Left forelimb (tissue), 1 donor: ENCODE results near the gene SLC22A2.
"Not testable (repeated sequence)": the region's sequence is repeated elsewhere in the genome, so short reads cannot be mapped to it uniquely, and the experiment has no call there.

Experiments
- DNase-seq: peaks from one replicate; pipeline ENCODE4 v3.0.0-alpha.2; 2018; ENCODE audit warnings: low spot score

SLC22A2 gene

DNA sequence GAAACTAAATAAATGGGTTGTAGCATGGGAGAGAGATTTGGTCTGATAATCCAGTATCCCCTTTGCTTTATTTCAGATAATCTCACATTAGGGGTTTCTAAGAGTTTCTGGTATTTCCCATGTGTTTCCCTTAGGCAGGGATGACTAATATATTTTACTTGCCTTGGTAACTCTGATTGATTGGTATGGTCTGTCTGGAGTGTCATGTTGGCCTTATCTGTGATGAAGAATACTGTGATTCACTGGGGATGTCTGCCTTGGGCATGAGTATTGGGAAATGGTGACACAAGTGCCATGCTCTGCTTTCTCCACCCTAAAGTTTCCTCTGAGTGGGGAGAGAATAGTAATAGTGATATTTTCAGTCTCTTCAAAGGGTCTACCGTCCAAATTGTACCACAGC, 10.1 kb downstream of the SLC22A2 start:
- DNase-seq = no peak

DNA sequence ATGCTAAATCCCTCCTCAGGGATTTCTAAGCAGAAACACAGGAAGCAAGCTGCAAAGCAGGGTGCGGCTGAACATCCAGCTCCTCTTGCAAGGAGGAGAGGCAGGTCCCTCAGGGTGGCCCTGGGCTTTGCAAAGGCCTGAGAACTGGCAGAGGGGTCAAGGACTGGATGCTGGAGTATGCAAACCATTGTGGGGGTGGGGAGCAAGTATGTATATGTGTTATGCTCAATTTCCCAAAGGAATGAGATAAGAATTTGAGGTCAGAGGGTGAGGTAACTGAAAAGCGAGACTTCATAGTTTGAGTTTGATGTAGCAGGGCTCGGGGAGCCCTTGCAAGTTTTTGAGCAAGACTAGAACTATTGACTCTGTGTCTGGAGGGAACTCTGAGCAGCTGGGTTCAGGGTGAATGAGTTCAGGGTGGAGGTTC, 11.2 kb downstream of the SLC22A2 start:
- no peak for DNase-seq

DNA sequence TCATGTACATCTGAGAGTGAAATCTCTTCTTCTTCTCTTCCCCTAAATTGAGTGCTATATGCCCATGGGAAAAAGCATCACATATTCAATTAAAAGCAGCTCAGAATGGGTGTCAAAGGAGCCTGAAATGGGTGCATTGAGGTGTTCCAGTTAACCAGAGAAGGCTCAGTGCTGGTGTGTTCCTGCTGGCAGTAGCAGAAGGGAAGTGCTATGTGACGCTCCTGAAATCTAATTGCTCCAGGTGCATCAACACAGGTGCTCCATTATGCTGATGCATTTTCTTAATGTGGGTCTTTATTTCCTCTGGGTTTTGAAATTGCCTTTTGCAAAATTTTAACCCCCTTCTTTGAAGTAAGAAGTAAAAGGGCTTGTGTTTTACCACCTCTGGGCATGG, 17.9 kb downstream of the SLC22A2 start:
- DNase-seq = no peak

DNA sequence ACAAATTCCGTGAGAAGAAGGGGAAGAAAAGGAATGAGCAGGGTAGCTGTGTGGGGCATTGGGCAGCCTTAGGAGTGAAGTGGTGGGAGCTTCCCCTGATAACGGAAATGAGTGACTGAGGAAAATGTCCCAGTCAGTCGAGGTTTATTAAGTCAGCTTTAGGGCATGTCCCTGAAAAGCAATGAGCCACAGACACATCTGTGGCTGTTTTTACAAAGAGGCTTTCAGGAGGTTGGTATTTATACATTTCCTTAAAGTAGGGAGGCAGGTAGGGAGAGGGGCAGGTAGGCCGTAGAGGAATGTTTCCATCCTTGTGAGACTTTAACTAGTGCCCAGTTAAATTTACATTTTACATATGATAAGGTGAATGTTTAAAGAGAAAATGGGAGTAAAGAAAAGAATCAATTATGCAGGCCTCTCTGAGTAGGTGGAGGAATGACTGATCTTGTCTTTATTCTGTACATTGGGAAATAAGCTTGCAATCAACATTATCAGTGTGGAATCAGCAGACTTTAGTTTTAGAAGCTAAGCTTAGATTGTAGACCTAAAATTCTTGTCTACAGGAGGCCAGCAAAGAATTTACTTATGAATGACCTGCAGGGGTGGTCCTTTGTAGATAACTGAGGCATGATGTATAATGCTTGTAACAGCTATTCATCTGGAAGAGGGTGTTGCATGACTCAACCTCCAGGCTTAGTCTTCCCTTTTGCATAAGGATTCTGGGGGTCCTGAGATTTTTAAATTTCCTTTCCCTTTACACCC, 18.5 kb downstream of the SLC22A2 start:
- DNase-seq = no peak

DNA sequence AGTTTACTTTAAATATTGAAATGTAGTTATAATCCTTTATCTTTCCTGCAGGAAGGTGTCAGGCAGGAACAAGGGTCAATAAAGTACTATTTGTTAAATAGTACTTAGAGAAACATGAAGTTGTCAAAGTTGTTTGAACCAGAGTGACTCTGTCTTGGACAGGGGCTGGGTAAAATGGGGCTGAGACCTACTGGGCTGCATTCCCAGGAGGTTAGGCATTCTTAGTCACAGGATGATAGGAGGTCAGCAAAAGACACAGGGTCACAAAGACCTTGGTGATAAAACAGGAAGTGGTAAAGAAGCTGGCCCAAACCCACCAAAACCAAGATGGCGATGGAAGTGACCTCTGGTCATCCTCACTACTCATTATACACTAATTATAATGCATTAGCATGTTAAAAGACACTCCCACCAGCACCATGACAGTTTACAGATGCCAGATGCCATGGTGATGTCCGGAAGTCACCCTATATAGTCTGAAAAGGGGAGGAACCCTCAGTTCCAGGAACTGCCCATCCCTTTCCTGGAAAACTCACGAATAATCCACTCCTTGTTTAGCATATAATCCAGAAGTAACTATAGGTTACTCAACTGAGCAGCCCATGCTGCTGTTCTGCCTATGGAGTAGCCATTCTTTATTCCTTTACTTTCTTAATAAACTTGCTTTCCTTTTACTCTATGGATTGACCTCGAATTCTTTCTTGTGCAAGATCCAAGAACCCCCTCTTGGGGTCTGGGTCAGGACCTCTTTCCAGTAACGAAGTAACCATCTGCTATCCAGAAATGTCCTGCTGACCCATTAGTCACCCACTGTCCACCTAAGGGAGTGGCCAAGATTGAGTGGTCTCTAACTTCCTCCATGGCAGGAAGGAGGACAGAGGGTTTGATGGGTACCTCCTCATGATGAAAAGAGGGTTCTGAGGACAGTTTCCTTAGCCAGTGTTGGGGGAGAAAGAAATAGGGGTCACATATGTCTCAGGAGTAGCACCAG, 19.6 kb downstream of the SLC22A2 start:
- no peak for DNase-seq

DNA sequence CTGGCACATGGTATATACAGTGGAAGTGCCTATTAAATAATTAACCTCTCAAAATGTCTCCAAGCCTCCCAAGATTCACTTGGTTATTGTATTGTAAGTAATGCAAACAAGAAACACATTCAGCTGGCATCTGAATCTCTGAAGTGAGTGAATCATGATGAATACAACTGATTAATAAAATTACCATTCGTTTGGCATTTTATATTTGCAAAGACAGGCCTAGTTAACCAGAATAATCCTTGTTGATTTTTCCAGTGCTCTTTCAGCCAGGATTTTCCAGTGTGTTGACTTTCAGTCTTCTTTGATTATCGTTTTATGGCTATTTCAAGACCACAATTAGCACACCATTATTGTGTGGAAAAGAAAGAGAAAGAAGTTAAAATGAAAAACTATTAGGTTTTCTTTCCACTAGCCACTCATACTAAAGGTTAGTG, 20.3 kb downstream of the SLC22A2 start:
- no peak for DNase-seq

DNA sequence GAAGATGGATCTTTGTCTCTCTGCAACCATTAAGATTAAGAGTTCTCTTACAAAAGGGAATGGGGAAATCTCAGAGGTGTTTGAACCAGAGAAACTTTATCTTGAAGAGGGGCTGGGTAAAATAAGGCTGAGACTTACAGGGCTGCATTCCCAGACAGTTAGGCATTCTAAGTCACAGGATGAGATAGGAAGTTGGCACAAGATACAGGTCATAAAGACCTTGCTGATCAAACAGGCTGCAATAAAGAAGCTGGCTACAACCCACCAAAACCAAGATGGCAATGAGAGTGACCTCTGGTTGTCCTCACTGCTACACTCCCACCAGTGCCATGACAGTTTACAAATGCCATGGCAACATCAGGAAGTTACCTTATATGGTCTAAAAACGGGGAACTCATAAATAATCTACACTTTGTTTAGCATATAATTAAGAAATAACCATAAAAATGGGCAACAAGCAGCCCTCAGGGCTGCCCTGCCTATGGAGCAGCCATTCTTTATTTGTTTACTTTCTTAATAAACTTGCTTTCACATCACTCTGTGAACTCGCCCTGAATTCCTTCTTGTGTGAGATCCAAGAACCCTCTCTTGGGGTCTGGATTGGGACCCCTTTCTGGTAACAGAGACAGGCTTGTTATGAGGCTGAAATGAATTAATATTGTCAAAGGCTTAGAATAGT, 20.9 kb downstream of the SLC22A2 start:
- not testable (repeated sequence) for DNase-seq

DNA sequence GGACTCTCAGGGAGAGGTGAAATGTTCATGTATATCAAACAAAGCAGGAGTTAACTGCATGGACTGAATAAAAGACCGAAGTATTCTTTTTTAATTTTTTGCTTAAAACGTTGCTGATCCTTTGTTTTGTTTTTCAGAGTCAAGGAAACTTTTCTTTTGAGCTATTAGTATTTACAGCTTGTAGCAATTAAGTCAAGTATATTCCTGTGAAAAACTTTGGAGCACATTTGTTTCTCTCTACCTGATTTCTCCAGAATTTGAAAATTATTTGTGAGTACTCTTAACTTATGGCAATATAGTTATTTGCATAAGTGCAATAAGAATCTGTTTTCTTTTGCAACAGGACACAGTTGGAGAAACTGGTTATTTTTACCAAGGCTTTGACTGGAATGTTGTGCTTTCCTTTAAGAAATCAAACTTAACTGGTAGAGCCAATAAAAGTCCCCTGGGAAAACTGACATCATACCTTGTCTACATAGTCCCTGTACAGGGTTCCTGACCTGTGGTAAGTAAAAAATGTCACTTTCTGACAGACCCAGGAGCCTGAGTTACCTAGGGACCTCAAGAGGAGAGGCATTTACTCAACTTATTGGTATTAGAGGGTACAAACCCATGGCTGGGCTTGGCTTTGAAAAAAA, 22.3 kb downstream of the SLC22A2 start:
- DNase-seq = not testable (repeated sequence)

DNA sequence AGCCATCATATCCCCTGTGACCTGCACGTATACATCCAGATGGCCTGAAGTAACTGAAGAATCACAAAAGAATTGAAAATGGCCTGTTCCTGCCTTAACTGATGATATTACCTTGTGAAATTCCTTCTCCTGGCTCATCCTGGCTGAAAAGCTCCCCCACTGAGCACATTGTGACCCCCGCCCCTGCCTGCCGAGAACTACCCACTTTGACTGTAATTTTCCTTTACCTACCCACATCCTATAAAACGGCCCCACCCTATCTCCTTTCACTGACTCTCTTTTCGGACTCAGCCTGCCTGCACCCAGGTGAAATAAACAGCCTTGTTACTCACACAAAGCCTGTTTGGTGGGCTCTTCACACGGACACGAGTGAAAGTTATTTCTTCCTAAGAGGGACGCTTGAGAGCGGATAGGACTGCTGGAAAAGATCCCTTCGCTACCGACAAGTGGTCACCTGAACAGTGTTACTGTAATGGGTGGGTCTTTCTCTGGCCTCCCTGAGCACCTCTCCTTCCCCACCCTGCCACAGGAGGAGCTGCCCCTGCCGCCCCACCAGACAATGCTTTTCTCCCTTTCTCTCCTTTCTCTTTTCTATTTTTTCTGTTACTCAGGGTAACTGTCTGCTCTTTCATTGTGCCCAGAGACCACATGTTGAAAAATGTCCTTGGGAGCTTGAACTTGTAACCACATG, 24.5 kb downstream of the SLC22A2 start:
- not testable (repeated sequence) for DNase-seq

DNA sequence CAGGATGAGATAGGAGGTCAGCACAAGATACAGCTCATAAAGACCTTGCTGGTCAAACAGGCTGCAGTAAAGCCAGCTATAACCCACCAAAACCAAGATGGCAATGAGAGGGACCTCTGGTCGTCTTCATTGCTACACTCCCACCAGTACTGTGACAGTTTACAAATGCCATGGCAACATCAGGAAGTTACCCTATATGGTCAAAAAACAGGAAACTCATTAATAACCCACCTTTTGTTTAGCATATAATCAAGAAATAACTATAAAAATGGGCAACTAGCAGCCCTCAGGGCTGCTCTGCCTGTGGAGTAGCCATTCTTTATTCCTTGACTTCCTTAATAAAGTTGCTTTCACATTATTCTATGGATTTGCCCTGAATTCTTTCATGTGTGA, 30.9 kb downstream of the SLC22A2 start:
- no peak for DNase-seq

DNA sequence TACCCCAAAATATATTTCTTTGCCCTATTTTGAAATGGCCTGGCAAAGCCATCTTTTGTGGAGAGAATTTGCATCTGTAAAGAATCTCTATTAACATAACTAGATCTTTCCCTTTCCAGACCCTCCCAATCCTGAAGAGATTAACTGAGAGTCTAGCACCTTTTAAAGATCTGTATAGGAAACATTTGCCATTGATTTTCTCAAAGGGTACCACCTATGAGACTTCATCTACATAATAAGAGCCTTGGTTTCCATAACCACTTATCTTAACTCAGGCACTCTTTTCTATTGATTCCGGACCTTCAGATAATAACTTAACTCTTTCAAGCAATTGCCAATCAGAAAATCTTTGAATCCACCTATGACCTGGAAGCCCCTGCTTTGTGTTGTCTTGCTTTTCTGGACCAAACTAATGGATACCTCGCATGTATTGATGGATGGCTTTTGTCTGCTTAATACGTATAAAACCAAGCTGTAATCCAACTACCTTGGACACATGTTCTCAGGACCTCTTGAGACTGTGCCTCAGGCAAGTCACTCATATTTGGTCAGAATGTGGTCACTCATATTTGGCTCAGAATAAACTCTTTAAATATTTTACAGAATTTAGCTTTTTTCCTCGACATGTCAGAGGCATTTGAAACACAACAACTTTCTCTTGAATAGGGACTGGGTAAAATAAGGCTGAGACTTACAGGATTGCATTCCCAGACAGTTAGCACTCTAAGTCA, 31.4 kb downstream of the SLC22A2 start:
- DNase-seq = no peak

DNA sequence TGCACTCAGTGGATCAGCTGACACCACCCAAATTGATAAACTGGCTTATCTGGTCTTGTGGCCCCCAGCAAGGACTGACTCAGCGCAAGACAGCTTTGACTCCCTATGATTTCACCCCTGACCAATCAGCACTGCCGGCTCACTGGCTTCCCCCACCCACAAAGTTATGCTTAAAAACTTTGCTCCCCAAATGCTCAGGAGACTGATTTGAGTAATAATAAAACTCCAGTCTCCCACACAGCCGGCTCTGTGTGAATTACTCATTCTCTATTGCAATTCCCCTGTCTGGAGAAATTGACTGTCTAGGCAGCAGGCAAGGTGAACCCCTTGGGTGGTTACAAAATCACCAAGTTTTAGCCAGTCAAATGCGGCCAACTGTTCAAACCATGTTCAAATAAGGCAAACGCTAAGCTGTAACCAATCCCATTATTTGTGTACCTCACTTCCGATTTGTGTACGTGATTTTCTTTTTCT, 32.5 kb downstream of the SLC22A2 start:
- no peak for DNase-seq

DNA sequence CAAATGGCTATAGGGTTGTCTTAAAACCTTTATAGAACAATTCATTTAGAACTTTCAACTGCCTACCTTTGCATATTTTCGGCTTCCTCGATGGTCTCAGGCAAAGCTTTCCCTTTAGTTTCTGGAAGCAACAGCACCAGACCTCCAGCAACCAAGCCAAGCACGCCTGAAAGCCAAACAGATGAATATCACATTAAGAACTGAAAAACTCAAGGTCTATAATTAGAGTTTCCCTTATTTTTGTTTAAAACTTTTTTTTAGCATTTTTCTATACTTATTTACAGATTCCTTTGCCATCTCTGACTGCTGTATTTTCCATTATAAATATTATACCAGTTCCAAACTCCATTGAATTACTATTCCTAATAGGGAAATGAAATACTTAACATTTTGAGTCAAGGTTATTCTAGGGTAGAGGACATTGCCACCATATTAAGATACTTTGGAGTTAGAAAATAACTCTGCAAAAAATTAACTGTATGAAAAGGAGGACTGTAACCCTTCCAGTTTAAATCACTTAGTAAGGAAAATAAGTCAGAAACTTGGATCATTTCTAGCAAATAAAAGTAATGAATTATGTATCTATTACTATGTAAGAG, 33.9 kb downstream of the SLC22A2 start:
- no peak for DNase-seq

DNA sequence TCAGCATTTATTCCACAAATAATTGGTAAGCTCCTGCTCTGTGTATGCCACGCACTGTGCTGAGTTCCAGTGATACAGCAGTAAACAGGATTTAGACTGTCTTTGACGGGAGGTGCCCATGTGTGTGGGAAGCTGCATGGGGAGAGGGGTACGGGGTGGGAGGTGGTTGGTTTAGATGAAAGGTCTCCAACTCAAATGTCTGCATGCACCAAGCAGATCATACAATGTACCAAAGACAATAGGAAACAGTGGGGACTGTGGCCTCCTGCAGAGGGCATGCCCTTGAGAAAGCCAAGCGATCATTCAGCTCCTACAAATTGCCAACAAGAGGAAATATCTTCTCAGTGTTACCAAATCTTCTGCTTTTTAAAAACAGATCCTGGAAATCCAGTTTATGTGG, 36.1 kb downstream of the SLC22A2 start:
- no peak for DNase-seq

DNA sequence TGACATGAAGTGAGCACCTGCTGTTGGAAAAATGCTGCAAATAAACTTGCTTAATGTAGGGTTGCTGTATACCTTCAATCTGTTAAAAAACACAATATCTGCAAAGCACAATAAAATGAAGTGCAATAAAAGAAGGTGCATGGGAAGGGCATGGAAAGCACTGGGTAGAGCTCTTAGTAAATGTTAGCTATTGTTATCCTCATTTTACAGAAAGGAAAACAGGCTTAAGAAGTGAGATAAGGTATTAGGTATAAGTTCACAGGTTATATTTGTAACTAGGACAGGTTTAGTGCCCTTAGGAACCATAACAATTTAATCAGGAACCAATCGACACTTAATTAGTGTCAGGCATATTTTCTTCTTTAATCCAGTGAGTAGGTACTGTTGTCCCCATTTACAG, 36.7 kb downstream of the SLC22A2 start:
- no peak for DNase-seq

DNA sequence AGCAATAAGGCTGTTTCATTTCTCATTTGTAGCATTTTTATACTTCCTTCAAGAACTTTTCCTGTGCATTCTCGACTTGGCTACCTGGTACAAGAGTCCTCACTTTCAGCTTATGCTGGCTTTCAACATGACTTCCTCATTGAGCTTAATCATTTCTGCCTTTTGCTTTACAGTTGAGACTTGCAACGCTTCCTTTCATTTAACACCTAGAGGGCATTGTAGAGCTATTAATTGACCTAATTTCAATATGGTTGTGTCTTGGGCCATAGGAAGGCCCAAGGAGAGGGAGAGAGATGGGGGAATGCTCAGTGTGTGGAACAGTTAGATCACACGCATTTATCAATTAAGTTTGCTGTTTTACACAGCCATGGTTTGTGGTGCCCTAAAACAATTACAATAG, 37.2 kb downstream of the SLC22A2 start:
- DNase-seq = no peak

DNA sequence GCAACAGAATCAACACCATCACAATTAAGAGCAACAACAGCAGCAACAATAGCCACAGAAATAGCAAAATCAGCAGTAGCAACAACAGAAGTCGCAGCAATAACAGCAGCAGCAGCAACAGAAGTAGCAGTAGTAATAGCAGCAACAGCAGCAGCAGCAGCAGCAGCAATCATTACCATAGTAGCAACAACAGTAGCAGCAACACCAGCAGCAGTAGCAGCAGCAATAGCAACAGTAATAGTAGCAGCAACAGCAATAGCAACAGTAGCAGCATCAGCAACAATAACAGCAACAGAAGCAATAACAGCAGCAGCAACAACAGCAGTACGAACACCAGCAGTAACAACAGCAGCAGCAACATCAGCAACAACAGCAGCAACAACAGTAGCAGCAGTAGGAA, 39.8 kb downstream of the SLC22A2 start:
- DNase-seq = no peak

DNA sequence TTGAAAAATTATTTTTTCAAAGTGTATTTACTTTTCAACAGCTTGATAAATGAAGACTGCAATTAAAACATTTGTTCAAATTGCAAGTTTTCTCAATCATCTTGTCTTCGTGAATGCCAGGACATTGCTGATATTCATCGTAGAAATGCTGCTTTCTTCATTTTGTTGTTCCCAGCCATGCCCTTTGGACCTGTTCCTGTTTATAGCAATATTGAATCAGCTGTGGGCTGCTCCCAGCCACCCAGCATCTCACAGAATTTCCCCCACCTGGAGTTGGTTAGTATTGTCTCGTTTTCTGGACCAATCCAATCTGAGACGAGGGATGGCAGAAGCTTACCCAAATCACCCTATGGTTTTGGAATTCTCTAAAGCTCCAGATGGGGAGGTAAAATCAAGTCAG, 40.8 kb downstream of the SLC22A2 start:
- DNase-seq = no peak

DNA sequence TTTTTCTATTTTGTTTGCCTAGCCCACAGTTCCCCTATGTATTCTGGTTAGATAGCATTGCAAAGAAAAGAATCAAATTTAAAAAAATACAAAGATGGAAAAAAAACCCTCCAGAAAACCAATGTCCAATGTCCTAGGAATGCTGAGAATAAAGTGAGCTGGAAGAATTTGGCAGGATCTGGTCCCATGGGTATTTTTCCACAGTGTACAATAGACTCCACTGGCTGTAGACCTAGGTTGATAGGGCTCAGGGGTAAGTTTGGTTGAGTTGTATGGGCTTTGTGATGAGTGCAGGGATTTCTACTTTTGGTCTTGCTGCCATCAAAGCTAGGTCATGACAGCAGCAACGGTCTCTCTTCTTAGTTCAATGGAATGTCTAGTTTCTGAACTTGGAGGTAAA, 41.5 kb downstream of the SLC22A2 start:
- DNase-seq = no peak

DNA sequence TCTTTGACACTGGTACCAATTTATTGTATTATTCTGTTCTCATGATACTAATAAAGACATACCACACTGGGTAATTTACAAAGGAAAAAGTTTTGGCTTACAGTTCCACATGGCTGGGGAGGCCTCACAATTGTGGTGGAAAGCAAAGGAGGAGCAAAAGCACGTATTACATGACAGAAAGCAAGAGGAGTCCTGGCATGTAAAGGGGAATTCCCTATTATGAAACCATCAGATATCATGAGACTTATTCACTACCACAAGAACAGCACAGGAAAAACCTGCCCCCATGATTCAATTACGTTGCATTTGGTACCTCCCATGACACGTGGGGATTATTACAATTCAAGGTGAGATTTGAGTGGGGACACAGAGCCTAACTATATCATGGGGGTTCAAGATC, 43.4 kb downstream of the SLC22A2 start:
- DNase-seq = no peak
